Lung (tissue), 12 donors: Measurements from ENCODE around the gene HMGN1. TPM values are rescaled to one million over a fixed set of nuclear protein-coding genes. Genes with fewer than 3 reads are reported as not detected.

Experiments
- ATAC-seq: fragments of 200-7000 bp; cut with Tn5 transposase; one replicate; pipeline ENCODE4 v1.9.1; 2020; ENCODE audit warnings: moderate number of reproducible peaks; ENCODE audit not compliant: insufficient read depth, low FRiP score
- DNase-seq, 3 donors: peaks; one replicate each; pipeline ENCODE4 v3.0.0-alpha.2; 2013 to 2017
- H3K27ac ChIP-seq, 2 donors: one replicate each; pipeline ENCODE4 v1.5.1; 2013; ENCODE audit warnings: mild to moderate bottlenecking in 2 of 2, moderate library complexity in 2 of 2, control low read depth in 1 of 2, inconsistent platforms in 1 of 2, low read depth in 1 of 2, low read length in 1 of 2
- H3K27me3 ChIP-seq, 3 donors: one replicate each; pipeline ENCODE4 v1.5.1; 2013; ENCODE audit warnings: low read length in 2 of 3; ENCODE audit not compliant: control insufficient read depth in 3 of 3, insufficient read depth in 3 of 3
- H3K36me3 ChIP-seq, 4 donors: one replicate each; pipeline ENCODE4 v1.5.1; 2013; ENCODE audit warnings: low read length in 4 of 4, mild to moderate bottlenecking in 1 of 4, moderate library complexity in 1 of 4; ENCODE audit not compliant: control insufficient read depth in 4 of 4, insufficient read depth in 4 of 4
- H3K4me1 ChIP-seq, 5 donors: one replicate each; pipeline ENCODE4 v1.5.1; 2013; ENCODE audit warnings: low read length in 5 of 5, mild to moderate bottlenecking in 2 of 5, moderate library complexity in 1 of 5; ENCODE audit not compliant: control insufficient read depth in 5 of 5, insufficient read depth in 5 of 5
- H3K4me3 ChIP-seq: one replicate; pipeline ENCODE4 v1.5.1; 2013; ENCODE audit warnings: mild to moderate bottlenecking, control low read depth, moderate library complexity
- H3K9ac ChIP-seq, 2 donors: one replicate each; pipeline ENCODE4 v1.5.1; 2013; ENCODE audit warnings: low read length in 2 of 2, control low read depth in 1 of 2; ENCODE audit not compliant: insufficient read depth in 1 of 2
- H3K9me3 ChIP-seq, 4 donors: one replicate each; pipeline ENCODE4 v1.5.1; 2013; ENCODE audit warnings: low read length in 3 of 4, mild to moderate bottlenecking in 1 of 4, moderate library complexity in 1 of 4; ENCODE audit not compliant: control insufficient read depth in 4 of 4, insufficient read depth in 3 of 4
- WGBS, 2 donors: extraction: QIAGEN DNeasy Blood & Tissue Kit; methylation state at CpG; one replicate each; pipeline ENCODE4 v1.1.7; 2013; 5-methylcytosine and 5-hydroxymethylcytosine counted together
- polyA plus RNA-seq, 2 donors: library from polyadenylated mRNA; stranded (reverse); fragments of 200-250 nt; gene quantifications; one replicate each; pipeline ENCODE4 v1.2.1, GENCODE V29; 2013
- total RNA-seq, 2 donors: library from RNA; depleted of rRNA in 1 of 2; stranded (reverse); fragments of >200 nt in 1 of 2; gene quantifications; one replicate each; pipeline ENCODE4 v1.2.1, GENCODE V29; 2014 to 2021
- TF ChIP-seq, protein P1 (sequence below): IDR thresholded peaks from 2 replicates; pipeline ENCODE4 v1.5.1; 2012; ENCODE audit warnings: mild to moderate bottlenecking; ENCODE audit errors: control extremely low read depth, extremely low read depth
- donor health status: control.
- donor health status: control.
- donor health status: Bipolar disorder and iron deficiency.
- donor health status: healthy.
- donor health status: DM: yes; HTN: yes; CAD: no.

Gene HMGN1
- total and polyA plus RNA-seq, 4 donors = 124 to 375 (median 166) TPM

DNA sequence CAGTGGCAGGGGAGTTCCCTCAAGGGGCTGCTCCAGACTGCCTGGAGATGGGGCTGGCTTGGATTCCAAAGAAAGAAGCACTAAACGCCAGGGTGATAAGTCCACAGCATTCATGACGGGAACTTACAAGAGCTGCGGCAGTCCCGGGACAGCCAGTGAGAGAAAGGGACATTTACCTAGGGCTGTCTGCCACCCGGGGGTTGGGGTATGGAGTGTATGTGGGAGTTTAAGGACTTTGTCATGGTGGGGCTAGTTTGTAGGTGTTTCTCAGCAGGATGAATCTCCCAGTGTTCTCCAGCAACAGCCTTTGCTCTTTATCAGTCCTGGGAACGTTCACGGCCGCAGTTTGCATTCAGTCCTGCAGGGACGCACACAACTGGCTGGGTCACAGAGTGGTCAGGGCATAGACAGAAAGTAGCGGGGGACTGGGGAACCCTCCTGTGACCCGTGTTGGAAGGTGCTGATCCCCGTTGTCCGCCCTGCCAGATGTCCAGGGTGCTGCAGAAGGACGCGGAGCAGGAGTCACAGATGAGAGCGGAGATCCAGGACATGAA, 41.4 kb upstream of the HMGN1 start:
- Histone ChIP-seq H3K9me3 (no peaks in the 10 kb centered on the region), H3K36me3 (peaks cover 13 to 31% (median 23%) of the 10 kb centered on the region in 4 donors), H3K27ac (no peak overlapping the region), H3K4me3 (no peak overlapping the region), H3K9ac (no peak overlapping the region), H3K27me3 (no peaks in the 10 kb centered on the region), H3K4me1 (peaks cover 0 to 15% (median 11%) of the 10 kb centered on the region in 5 donors)
- DNase-seq (no peak), ATAC-seq (no peak)
- 88 to 93% methylated on average over 16 of the region's 16 CpGs for WGBS, 2 donors
- TF ChIP-seq, protein P1, sequence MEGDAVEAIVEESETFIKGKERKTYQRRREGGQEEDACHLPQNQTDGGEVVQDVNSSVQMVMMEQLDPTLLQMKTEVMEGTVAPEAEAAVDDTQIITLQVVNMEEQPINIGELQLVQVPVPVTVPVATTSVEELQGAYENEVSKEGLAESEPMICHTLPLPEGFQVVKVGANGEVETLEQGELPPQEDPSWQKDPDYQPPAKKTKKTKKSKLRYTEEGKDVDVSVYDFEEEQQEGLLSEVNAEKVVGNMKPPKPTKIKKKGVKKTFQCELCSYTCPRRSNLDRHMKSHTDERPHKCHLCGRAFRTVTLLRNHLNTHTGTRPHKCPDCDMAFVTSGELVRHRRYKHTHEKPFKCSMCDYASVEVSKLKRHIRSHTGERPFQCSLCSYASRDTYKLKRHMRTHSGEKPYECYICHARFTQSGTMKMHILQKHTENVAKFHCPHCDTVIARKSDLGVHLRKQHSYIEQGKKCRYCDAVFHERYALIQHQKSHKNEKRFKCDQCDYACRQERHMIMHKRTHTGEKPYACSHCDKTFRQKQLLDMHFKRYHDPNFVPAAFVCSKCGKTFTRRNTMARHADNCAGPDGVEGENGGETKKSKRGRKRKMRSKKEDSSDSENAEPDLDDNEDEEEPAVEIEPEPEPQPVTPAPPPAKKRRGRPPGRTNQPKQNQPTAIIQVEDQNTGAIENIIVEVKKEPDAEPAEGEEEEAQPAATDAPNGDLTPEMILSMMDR = no peak

DNA sequence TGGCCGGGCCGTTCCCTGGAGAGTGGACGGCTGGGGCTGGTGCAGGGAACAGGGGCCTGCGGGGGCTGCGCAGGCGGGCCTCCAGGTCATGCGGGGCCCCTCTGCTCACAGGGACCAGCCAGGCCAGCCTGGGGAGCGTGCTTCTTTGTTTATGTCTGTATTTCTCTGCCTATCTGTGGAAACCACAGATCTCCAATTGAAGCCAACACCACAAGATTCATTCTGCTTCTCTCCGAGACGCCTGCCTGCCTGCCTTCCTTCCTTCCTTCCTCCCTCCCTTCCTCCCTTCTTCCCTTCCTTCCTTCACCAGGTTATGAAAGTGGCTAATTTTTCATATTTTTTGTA, 39.9 kb upstream of the HMGN1 start:
- 0 to 2% methylated on average over 10 of the region's 10 CpGs for WGBS, 2 donors
- H3K9me3 ChIP-seq = no peaks in the 10 kb centered on the region
- H3K9ac ChIP-seq = no peak overlapping the region
- no peak overlapping the region for H3K4me3 ChIP-seq
- ATAC-seq (no peak), DNase-seq (no peak)
- peaks cover 13 to 26% (median 19%) of the 10 kb centered on the region in 4 donors for H3K36me3 ChIP-seq
- H3K27me3 ChIP-seq = no peaks in the 10 kb centered on the region
- H3K4me1 ChIP-seq = peaks cover 0 to 15% (median 11%) of the 10 kb centered on the region in 5 donors
- no peak overlapping the region for H3K27ac ChIP-seq
- TF ChIP-seq, protein P1 = no peak

DNA sequence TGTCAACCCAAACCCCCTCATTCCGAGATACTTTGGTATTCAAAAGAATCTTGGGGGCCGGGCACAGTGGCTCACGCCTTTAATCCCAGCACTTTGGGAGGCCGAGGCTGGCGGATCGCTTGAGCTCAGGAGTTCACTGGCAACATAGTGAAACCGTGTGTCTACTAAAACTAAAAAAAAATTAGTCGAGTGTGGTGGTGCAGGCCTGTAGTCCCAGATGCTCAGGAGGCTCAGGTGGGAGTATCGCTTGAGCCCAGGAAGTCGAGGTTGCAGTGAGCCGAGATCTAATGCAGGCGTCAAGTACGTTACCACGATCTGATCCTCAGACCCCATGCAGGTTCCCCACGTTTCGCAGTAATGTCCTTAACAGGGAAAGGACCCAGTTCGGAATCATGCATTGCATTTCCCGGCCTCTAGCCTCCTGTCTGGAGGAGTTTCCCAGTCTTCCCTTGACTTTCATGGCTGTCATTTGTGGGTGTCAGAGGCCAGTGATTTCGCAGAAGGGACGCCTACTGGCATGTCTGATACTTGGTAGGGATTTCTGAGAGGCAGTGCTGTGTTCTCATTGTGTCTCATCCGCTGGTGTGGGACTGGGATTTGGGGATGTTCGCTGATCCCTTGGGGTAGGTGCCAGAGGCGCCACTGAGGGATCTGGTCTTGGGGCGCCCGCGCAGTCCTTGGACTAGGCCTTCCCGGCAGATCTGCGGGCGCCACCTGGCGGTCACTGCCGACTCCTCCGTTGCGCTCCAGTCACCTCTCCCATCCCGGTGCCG, 39.3 kb upstream of the HMGN1 start:
- Histone ChIP-seq H3K9ac (peak overlapping the region; percentile 4 to 39), H3K4me3 (peak overlapping the region; percentile 25)

More for the DNA sequence above, 39.3 kb upstream of the HMGN1 start:
- peak; percentile 91 for ATAC-seq
- peak; percentile 85 to 89 (median 88) for DNase-seq
- TF ChIP-seq, protein P1 = peak; percentile 93
- H3K27ac ChIP-seq = peak overlapping the region in 1 of 2 donors; percentile 83
- H3K4me1 ChIP-seq = peaks cover 0 to 15% (median 11%) of the 10 kb centered on the region in 5 donors
- H3K27me3 ChIP-seq = no peaks in the 10 kb centered on the region
- 18 to 19% methylated on average over 35 of the region's 35 CpGs for WGBS, 2 donors
- no peaks in the 10 kb centered on the region for H3K9me3 ChIP-seq
- H3K36me3 ChIP-seq = peaks cover 12 to 22% (median 16%) of the 10 kb centered on the region in 4 donors
